Measurements from ENCODE around the gene PRSS53. TPM values are rescaled to one million over a fixed set of nuclear protein-coding genes. Genes with fewer than 3 reads are reported as not detected.

The PRSS53 gene
- total and polyA plus RNA-seq, 4 donors: 0.51 to 14.5 (median 3.0) TPM

GRCh38 chr16:31094088-31094423 lies 5.3 kb upstream of the PRSS53 start:
- TF ChIP-seq NR2F2 (IDR thresholded peaks at IDR 0.05) (no peak), JUND (IDR thresholded peaks at IDR 0.05) (no peak), TAF1 (conservative IDR thresholded peaks at IDR 0.05) (no peak)
- peaks cover 2 to 16% (median 11%) of the 10 kb centered on the region in 4 donors for H3K36me3 ChIP-seq (ENCODE audit: control insufficient read depth in 4 of 4, insufficient read depth in 3 of 4, low read depth in 1 of 4, low read length in 3 of 4)
- under 1% methylated on average over 20 of the region's 20 CpGs for WGBS
- H3K27ac ChIP-seq (ENCODE audit: low read depth in 1 of 2, low read length in 2 of 2): peak overlapping the region; percentile 91 to 96
- no peaks in the 10 kb centered on the region for H3K9me3 ChIP-seq (ENCODE audit: control insufficient read depth in 4 of 4, low read length in 3 of 4)
- H3K27me3 ChIP-seq (ENCODE audit: control insufficient read depth in 4 of 4, insufficient read depth in 4 of 4, low read length in 3 of 4): no peaks in the 10 kb centered on the region
- DNase-seq (ENCODE audit: low spot score): no peak
- H3K9ac ChIP-seq (ENCODE audit: low read depth in 1 of 2, low read length in 2 of 2): peak overlapping the region; percentile 61 to 85
- peaks cover 0 to 19% (median 11%) of the 10 kb centered on the region in 4 donors for H3K4me1 ChIP-seq (ENCODE audit: control insufficient read depth in 4 of 4, insufficient read depth in 4 of 4, low read length in 3 of 4)
- H3K4me3 ChIP-seq (ENCODE audit: low read depth in 1 of 3, low read length in 3 of 3): peak overlapping the region; percentile 89 to 93 (median 92)

- no peak for TF ChIP-seq FOXA2 (IDR thresholded peaks at IDR 0.05)
- peak; percentile 74 for TF ChIP-seq SP1 (IDR thresholded peaks at IDR 0.05)
- no peak for TF ChIP-seq TAF1 (conservative IDR thresholded peaks at IDR 0.05)
- peak; percentile 94 to 96 for TF ChIP-seq RXRA (IDR thresholded peaks at IDR 0.05)
- TF ChIP-seq NR2F2 (IDR thresholded peaks at IDR 0.05): peak; percentile 43
- no peak for TF ChIP-seq EGR1 (IDR thresholded peaks at IDR 0.05; ENCODE audit: low read depth in 2 of 2)
- peak in 1 of 2 donors; percentile 72 for TF ChIP-seq GABPA (IDR thresholded peaks at IDR 0.05 in 1 of 2, conservative IDR thresholded peaks at IDR 0.05 in 1 of 2)
- no peak for TF ChIP-seq CTCF (IDR thresholded peaks at IDR 0.05; ENCODE audit: low read depth, low read length, missing input control)
- TF ChIP-seq ATF3 (IDR thresholded peaks at IDR 0.05): no peak
- TF ChIP-seq HNF4A (conservative IDR thresholded peaks at IDR 0.05): peak; percentile 96 to 97
- TF ChIP-seq HNF4G (IDR thresholded peaks at IDR 0.05): peak; percentile 90
- peak in 1 of 2 donors; percentile 71 for TF ChIP-seq JUND (IDR thresholded peaks at IDR 0.05)
- no peak for TF ChIP-seq ZBTB33 (IDR thresholded peaks at IDR 0.05)
- TF ChIP-seq MAX (IDR thresholded peaks at IDR 0.05): no peak
- TF ChIP-seq YY1 (IDR thresholded peaks at IDR 0.05): no peak
- no peak for TF ChIP-seq FOXA1 (IDR thresholded peaks at IDR 0.05)
- no peak for TF ChIP-seq REST (IDR thresholded peaks at IDR 0.05)
- peak in 1 of 2 donors; percentile 44 for TF ChIP-seq RAD21 (IDR thresholded peaks at IDR 0.05)
- Histone ChIP-seq H3K9me3 (ENCODE audit: control insufficient read depth in 4 of 4, low read length in 3 of 4) (no peaks in the 10 kb centered on the region), H3K4me1 (ENCODE audit: control insufficient read depth in 4 of 4, insufficient read depth in 4 of 4, low read length in 3 of 4) (peaks cover 0 to 19% (median 11%) of the 10 kb centered on the region in 4 donors), H3K27me3 (ENCODE audit: control insufficient read depth in 4 of 4, insufficient read depth in 4 of 4, low read length in 3 of 4) (no peaks in the 10 kb centered on the region), H3K4me3 (ENCODE audit: low read depth in 1 of 3, low read length in 3 of 3) (peak overlapping the region; percentile 84 to 92 (median 89)), H3K9ac (ENCODE audit: low read depth in 1 of 2, low read length in 2 of 2) (peak overlapping the region in 1 of 2 donors; percentile 85), H3K27ac (ENCODE audit: low read depth in 1 of 2, low read length in 2 of 2) (peak overlapping the region; percentile 91 to 96), H3K36me3 (ENCODE audit: control insufficient read depth in 4 of 4, insufficient read depth in 3 of 4, low read depth in 1 of 4, low read length in 3 of 4) (peaks cover 8 to 18% (median 13%) of the 10 kb centered on the region in 4 donors)
- DNase-seq (ENCODE audit: low spot score): peak; percentile 60
- 22% methylated on average over 17 of the region's 17 CpGs for WGBS
Observed at GRCh38 chr16:31093132-31093703, 4.5 kb upstream of the PRSS53 start.

All from liver (tissue), 9 donors.